Mammary epithelial cell (primary cell): ENCODE data around the gene DLG5.

Source experiments
- EZH2 ChIP-seq: IDR thresholded peaks from 2 replicates; pipeline ENCODE4 v1.6.1; 2012; ENCODE audit warnings: low read length, inconsistent platforms, borderline replicate concordance
- TF ChIP-seq, protein P1 (sequence below), 2 donors: IDR thresholded peaks in 1 of 2; conservative IDR thresholded peaks in 1 of 2; 2 replicates each; pipeline ENCODE4 v1.5.1; 2011 to 2012; ENCODE audit warnings: inconsistent platforms in 2 of 2, low read length in 2 of 2, mild to moderate bottlenecking in 2 of 2, control low read depth in 1 of 2, low read depth in 1 of 2; ENCODE audit not compliant: insufficient read depth in 1 of 2; ENCODE audit errors: extremely low read depth in 1 of 2

DNA sequence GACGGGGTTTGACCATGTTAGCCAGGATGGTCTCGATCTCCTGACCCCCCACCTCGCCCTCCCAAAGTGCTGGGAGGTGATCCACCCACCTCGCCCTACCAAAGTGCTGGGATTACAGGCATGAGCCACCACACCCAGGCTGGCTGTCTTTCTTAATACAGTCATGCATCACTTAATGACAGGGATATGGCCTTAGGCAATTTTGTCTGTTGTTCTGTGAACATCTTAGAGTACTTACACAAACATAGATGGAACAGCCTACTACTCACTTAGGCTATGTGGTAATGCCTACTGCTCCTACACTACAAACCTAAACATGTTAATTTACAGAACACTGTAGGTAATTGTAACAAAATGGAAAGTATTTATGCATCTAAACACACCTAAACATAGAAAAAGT is 182.3 kb downstream of the DLG5 start:
- no peak for TF ChIP-seq EZH2
- TF ChIP-seq, protein P1, sequence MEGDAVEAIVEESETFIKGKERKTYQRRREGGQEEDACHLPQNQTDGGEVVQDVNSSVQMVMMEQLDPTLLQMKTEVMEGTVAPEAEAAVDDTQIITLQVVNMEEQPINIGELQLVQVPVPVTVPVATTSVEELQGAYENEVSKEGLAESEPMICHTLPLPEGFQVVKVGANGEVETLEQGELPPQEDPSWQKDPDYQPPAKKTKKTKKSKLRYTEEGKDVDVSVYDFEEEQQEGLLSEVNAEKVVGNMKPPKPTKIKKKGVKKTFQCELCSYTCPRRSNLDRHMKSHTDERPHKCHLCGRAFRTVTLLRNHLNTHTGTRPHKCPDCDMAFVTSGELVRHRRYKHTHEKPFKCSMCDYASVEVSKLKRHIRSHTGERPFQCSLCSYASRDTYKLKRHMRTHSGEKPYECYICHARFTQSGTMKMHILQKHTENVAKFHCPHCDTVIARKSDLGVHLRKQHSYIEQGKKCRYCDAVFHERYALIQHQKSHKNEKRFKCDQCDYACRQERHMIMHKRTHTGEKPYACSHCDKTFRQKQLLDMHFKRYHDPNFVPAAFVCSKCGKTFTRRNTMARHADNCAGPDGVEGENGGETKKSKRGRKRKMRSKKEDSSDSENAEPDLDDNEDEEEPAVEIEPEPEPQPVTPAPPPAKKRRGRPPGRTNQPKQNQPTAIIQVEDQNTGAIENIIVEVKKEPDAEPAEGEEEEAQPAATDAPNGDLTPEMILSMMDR (conservative IDR thresholded peaks at IDR 0.05 in 1 of 2, IDR thresholded peaks at IDR 0.05 in 1 of 2; ENCODE audit: extremely low read depth in 1 of 2, insufficient read depth in 1 of 2, low read depth in 1 of 2, low read length in 2 of 2): no peak
